ENCODE results near the gene GANC. TPM values are rescaled to one million over a fixed set of nuclear protein-coding genes. Genes with fewer than 3 reads are reported as not detected.

GANC gene
- total and polyA plus RNA-seq, 9 of the 15 experiments (the other 6 are each of a cell fraction or from before 2014, with no cell fraction given) = 10.9 to 19.0 (median 14.5) TPM

GRCh38 chr15:42272939-42273899, at the start of gene GANC, which contains the start of gene TMEM87A (continued):
- TF ChIP-seq ZNF146 (CRISPR knock-in tag; IDR thresholded peaks at IDR 0.05; ENCODE audit: unreplicated experiment) (no peak), PYGO2 (tag; IDR thresholded peaks at IDR 0.05) (no peak), ZNF511 (CRISPR knock-in tag; IDR thresholded peaks at IDR 0.05) (peak; percentile 26; the same call in 1 of the 2 replicates), ZNF740 (CRISPR knock-in tag; IDR thresholded peaks at IDR 0.05) (peak; percentile 20; the same call in 1 of the 2 replicates), ZNF740 (tag; IDR thresholded peaks at IDR 0.05) (no peak), POLR2G (IDR thresholded peaks at IDR 0.05; ENCODE audit: low read depth, low read length) (peak; percentile 97), FOSL1 (tag; conservative IDR thresholded peaks at IDR 0.05) (peak; percentile 6; the same call in 1 of the 2 replicates), ATF7 (IDR thresholded peaks at IDR 0.05) (peak; percentile 89), CEBPG (CRISPR knock-in tag; IDR thresholded peaks at IDR 0.05) (no peak), CEBPG (tag; conservative IDR thresholded peaks at IDR 0.05 in 1 of 2, IDR thresholded peaks at IDR 0.05 in 1 of 2) (no peak), CHCHD3 (CRISPR knock-in tag; IDR thresholded peaks at IDR 0.05) (no peak), CBX1 (IDR thresholded peaks at IDR 0.05; ENCODE audit: low read depth) (peak; percentile 71; the same call in 1 of the 2 replicates), BHLHE40 (IDR thresholded peaks at IDR 0.05; ENCODE audit: low read length) (no peak; the same call in 1 of the 2 replicates), ZNF57 (CRISPR knock-in tag; IDR thresholded peaks at IDR 0.05) (no peak), CREB1 (IDR thresholded peaks at IDR 0.05) (peak; percentile 78; the same call in 1 of the 2 replicates), CREB1 (CRISPR knock-in tag; IDR thresholded peaks at IDR 0.05) (no peak; the same call in 1 of the 2 replicates), SIRT6 (IDR thresholded peaks at IDR 0.05; ENCODE audit: low read depth, low read length) (no peak), IRF2 (CRISPR knock-in tag; IDR thresholded peaks at IDR 0.05) (no peak), HMGXB4 (CRISPR knock-in tag; IDR thresholded peaks at IDR 0.05) (0 out of 2 replicates have a peak, but pooled peaks have one; percentile 31), HSF4 (CRISPR knock-in tag; IDR thresholded peaks at IDR 0.05; ENCODE audit: borderline replicate concordance) (no peak), MIER1 (IDR thresholded peaks at IDR 0.05; ENCODE audit: low read depth) (no peak), FOXM1 (IDR thresholded peaks at IDR 0.05; ENCODE audit: low read depth) (no peak), FOXM1 (CRISPR knock-in tag; IDR thresholded peaks at IDR 0.05; ENCODE audit: low read depth) (0 out of 2 replicates have a peak, but pooled peaks have one; percentile 83), JUNB (CRISPR knock-in tag; conservative IDR thresholded peaks at IDR 0.05) (no peak), CSDE1 (IDR thresholded peaks at IDR 0.05) (0 out of 4 replicates have a peak, but pooled peaks of 1 of the 2 experiments have one; percentile 43), ELF1 (tag; IDR thresholded peaks at IDR 0.05) (peak; percentile 95), ZNF764 (CRISPR knock-in tag; IDR thresholded peaks at IDR 0.05; ENCODE audit: low read depth) (no peak)
